HG03469 (cell line): Measurements from ENCODE around the gene ASTL.
"Not testable (repeated sequence)": the region's sequence is repeated elsewhere in the genome, so short reads cannot be mapped to it uniquely, and the experiment has no call there.

Source experiments
- ATAC-seq: cut with Tn5 transposase; IDR thresholded peaks from one replicate; pipeline ENCODE4 v1.9.1; 2021; ENCODE audit warnings: mild to moderate bottlenecking, moderate library complexity, moderate number of reproducible peaks; ENCODE audit not compliant: unreplicated experiment

Gene ASTL

DNA sequence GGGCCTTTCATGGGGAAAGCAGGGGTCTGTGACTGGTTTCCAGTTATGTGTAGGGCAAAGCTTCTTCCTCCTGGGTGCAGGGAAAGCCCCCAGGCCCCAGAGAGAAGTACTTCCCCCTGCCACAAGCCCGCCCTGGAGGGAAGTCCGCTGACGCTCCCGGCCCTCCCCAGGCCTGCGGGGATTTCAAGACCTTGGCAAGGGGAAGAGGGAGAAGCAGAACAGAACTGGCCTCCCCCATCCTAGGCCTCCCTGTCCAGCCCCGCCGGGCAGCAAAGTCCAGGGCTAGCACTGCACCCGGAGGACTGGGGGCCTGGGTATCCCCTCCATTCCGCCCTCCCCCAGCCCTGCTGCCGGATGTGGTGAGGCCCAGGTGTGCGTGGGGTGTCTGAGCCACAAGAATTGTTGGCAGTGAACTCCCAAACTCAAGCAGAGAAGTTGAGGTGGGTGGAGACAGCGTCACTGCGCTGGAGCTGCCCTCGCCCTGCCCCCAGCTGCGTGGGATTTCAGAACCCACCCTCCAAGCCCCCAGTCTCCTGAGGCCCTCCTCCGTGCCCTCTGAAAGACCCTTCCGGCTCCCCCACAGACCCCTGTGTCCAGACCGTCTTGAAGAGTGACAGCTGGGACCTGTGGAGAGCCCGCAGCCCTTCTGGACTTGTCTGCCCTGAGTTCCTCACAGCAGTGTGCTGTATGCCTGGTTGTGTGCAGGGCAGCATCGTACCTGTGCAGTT, 8.0 kb upstream of the ASTL start:
- no peak for ATAC-seq

DNA sequence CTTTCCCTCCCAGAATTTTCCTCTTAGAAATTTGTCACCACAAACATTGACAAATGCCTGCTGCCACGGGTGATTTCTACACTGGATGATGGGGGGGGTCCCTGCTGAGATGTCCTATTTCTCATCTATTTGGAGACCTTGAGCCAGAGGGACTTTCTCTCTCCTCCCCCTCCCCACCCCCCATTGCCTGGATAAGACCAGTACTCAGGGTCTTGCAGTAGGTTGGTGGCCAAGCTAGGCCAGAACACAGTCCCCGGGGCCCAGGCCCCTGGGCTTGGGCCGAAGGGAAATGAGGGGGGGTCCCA, 7.5 kb upstream of the ASTL start:
- no peak for ATAC-seq

DNA sequence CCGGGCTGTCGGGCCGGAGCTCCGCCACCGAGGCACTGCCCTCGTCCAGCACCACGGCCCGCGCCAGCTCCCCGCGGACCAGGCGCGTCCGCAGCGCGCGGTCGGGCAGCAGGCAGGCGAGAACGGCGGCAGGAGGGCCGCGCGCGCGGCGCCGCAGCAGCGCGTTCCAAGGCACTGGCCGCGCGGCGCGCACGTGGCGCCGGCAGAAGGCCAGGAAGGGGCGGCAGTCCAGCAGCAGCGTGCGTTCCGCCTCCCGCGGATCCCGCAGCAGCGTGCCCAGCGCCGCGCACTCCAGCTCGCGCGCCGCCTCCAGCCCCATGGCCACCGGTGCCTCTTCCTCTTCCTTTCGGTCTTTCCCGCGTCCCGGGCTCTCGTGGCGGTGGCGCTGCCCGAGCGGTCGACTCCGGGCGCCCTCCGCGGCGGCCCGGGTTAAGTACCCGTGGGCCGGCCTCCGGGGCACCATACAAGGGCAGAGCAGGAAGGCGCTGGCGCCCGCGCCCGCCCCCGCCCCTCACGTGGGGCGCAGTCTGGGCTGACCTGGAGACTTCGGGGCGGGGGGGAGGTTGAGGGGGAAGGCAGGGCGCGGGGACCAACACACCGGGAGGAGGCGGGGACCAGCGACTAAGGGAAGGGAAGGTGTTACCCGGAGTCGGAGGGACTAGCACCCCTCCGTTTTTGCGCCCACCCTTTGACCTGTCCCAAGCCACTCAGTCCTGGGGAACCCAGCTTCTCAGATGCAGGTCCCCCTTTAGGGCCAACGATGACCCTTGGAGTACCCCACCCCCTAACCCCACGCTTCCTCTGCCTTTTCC, 6.9 kb upstream of the ASTL start, which contains the start of gene DUSP2:
TSS of gene DUSP2 (minus strand) at position 405 of the 812 bp plus-strand sequence. CDS start at position 319, 86 bp downstream.
- peak; percentile 34 for ATAC-seq

DNA sequence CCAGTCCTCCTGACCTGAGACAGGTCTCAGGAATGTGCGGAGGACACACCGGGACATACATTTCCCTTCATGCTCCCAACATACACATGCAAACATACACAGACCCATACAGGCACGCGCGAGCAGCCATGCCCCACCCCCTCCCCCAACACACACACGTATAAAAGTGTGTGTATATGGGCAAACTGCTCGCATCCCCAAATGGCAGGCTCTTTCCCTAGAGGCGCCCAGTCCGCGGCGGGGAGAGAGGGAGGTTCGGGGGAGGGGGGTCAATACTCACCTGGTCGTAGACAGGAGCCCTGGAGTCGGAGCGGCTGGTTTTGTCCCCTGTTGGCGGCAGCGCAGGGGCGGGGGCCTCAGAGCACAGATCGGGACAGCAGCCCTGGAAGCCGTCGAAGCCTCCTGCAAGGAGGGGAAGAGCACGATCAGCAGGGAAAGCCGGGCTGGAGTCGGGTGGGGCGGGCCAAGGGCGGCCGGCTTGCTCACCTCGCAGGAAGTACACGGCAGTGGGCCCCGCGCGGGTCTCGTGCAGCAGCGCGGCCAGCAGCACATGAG, 6.3 kb upstream of the ASTL start:
- ATAC-seq = no peak

DNA sequence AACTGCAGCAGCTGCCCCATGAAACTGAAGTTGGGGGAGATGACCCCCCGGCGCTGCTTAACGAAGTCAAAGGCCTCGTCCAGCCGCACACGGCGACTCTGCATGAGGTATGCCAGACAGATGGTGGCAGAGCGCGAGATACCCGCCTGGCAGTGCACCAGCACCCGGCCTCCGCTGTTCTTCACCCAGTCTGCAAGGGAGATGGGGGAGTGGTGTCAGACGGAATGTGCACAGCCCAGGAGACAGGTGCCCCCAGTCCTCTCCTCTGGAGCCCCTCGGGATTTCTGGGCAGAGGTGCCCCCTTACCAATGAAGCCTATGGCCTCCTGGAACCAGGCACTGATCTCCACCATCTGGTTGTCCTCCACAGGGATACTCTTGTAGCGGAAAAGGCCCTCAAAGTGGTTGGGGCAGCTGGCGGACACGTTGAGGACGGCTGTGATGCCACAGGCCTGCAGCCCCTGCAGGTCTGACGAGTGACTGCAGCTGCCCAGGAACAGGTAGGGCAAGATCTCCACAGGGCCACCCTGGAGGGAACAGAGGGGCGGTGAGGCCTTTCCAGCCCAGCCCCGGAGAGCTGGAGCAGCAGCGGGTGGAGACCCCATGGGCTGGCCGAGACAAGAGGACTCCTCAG, 5.7 kb upstream of the ASTL start:
- no peak for ATAC-seq

DNA sequence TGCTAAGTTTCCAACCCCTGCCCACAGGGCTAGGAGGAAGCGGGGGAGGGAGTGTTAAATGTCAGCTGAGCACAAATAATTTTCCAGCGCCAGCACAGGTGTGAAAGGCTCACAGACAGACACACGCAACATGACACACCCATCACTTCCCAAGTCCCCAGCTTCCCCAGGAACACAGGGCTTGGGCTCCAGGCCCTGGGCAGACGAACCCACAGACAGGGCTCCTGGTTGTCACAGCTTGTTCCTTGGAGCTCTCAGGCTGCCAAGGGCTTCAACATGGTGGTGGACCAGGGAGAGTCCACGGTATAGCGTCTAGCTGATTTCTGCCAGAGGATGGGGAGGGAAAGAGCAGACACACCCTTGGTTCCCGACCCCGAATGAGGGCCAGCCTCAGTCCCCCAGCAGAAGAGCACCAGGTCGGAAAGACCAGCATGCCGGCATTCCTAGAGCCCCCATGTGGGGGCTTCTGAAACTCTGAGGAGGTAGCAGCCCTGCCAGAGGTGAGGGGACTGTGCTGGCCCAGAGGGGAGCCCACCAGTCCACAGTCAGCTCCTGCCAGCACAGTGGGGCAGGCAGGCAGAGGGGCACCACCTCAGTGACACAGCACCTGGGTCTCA, 5.0 kb upstream of the ASTL start:
- ATAC-seq = no peak

DNA sequence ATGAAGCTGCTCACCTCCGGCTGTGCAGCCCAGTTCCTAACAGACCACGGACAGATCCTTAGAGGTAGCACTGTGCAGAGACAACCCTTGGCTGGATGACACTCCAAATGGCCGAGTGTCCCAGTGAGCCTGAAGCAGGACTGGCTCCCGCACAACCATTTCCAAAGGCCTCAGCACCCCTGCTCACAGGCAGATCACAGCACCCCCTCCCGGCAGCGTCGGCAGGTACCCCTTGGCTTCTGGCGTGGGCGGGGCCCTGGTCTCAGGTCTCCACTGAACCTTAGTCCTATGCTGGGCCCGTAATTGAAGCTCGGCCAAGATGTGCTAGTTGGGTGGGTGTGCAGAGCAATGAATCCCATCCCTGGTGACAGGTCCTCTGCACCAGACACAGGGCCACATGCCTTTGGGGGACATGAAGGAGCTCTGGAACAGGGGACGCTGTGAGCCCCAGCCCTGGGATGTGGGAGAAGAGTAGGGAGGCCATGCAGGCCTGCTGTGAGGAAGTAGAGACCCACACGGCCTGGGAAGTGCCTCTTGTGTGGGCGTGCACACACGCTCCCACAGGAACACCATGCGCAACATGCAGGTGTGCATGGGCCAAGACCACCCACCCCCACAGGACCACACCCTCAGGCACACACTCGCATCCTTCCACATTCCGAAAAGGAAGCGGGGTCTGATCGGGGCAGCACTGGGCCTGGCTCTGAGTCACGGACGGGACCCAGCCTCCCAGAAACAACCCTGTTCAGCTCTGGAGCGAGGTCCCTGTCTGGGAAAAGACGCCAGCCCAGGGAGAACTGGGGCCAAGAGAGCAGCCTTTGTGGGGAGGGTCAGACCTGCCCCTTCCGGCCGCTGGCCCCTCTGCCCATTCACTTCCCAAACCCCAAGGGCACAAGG, 4.2 kb upstream of the ASTL start:
- no peak for ATAC-seq

DNA sequence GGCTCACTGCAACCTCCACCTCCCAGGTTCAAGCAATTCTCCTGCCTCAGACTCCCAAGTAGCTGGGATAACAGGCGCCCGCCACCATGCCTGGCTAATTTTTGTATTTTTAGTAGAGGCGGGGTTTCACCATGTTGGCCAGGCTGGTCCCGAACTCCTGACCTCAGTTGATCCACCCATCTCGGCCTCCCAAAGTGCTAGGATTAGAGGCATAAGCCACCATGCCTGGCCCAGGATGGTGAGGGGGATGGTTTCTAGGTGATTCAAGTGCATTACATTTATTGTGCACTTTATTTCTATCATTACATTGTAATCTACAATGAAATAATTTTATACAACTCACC, 3.3 kb upstream of the ASTL start:
- ATAC-seq = not testable (repeated sequence)

DNA sequence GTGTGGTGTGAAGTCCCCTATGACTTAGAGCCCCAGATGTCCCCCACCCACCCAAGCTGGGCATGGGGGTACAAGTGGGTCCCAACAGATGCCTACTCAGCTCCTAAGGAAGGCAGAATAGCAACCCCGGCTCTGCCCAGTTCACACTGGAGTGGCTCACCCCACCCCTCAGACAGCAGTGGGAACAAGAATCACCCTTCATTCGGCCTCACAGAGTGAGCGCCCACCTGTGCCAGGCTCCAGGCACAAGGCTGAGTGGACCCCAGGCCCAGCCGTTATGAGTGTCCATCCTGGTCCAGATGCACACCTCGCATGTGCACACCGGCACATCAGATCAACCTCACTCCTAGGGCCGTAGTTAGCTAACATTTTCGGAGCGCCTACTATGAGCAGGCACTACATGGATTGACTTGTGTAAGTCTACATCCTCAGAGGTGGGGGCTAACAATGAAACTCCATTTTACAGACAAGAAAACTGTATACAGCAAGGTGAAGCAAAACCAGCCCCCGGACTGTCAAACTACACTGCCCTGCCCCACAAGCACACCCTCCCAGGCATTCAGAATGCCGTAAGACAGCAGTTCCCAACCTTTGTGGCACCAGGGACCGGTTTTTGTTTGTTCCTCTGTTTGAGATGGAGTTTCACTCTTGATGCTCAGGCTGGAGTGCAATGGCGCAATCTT, 2.8 kb upstream of the ASTL start:
- no peak for ATAC-seq

DNA sequence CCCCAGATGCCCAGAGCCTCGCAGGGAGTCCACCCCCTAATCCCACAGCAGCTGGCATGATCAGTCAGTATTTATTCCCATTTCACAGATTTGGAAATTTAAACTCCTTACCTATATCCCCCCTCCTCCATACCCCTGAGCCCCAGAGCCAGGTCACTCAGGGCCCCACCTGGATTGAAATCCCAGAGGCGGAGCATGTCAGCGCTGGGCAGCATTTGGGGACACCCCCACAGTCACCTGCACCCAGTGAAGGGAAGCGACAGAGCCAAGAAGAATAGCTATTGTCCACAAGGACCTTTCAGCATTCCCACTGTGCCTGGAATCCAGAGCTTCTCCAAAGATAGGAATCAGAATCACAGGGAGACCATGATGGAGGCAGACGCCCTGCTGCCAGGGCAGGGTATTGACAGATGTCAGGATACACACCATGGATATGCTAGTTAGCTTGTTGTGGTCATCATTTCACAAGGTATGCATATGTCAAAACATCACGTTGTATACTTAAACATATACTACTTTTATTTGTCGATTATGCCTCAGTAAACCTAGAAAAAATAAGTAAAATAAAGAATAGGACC, 968 bp upstream of the ASTL start:
- no peak for ATAC-seq

DNA sequence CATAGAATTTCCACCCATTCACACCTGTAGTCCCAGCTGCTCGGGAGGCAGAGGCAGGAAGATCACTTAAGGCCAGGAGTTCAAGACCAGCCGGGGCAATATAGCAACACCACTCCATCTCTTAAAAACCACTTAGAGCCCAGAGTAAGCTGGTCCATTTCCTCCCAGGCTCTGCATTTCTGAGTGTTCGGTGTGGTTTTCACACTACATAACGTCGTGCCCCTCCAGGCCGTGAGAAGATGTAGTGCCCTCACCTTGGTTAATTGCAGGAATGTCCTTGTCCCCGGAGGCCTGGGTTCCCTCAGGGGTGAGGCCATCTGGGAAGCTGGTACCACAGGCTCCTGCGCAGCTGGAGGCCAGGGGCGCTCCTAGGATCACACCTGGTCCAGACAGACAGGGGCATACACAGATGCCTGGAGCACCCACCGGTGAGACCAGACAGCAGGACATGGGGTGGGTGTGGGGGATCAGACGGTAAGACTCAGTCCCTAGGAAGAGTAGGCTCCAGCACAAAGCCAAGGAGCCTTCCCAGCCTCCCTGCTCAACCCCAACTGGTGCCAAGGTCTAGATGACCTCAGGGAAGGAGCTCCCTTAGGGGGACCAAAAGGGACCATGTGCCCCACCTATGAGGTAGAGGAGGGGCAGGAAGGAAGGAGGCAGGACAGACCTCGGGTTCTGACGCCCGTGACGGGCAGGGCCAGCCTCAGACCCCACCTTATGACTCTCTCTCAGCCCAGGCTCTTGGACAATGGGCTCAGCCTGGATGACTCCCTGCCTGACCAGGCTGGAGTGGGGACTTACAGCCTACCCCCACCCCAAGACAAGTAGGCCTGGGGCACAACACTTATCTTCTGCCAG, 752 bp downstream of the ASTL start:
- ATAC-seq = no peak

DNA sequence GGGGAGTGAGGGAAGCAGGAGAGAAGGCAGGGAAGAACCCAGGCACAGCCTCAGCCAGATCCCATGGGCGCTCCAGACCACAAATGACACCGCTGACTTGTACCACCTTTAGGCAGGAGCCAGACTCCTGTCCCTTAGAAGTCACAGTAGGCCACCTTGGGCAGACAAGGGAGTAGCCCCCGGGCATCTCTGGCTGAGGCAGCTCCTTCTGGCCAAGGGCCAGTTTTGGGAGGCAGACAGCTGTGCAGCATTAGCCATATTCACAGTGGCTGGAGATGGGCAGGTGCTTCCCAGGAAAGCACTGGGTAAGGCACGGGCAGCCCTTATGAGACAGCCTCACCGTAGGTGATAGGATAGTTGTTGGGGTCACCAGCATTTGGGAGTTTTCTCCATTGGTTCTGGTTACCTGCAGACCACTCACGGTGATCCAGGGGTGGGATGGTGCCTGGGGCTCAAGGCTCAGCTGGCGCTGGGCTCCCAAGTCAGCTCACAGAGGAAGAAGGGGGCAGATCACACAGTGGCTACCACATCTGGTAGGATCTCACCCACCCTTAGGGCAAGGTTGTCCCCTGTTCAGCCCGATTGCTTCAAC, 2.1 kb downstream of the ASTL start:
- ATAC-seq = no peak

DNA sequence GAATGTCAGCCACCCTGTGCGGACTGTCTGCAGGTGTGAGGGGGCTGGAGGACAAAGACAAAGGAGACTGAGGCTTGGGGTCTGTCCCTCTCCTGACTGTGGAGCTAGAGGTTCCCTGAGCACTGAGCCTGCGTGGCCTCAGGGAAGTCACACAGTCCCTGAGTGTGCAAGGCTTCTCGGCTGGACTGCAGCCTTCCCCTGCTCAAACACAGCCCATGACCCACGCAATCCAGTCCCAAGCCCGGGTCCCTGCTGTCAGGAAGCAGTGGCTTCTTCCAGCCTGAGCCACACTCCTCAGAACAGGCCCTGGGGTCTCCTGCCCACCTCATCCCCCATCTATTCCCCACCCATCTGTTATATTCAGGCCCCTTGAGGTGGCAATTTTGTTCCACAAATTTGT, 2.7 kb downstream of the ASTL start:
- no peak for ATAC-seq

DNA sequence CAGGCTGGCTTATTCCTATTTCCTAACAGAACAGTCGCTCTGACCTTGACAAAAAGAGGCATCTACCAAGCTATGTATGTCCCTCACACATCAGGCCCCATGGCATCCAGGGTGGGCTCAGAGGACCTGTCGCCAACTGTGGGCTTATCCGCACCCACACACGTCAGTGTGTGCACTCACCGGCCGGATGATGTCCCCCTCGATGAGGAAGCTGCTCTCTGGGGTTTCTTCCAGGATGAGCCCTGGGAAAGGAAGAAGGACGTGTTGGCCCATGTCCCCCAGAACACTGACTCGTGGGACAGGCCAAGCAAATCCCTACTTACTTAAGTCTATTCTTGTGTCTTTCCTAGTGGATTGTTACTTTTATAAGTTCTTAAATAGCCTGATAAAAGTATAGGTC, 3.1 kb downstream of the ASTL start:
- ATAC-seq = no peak

DNA sequence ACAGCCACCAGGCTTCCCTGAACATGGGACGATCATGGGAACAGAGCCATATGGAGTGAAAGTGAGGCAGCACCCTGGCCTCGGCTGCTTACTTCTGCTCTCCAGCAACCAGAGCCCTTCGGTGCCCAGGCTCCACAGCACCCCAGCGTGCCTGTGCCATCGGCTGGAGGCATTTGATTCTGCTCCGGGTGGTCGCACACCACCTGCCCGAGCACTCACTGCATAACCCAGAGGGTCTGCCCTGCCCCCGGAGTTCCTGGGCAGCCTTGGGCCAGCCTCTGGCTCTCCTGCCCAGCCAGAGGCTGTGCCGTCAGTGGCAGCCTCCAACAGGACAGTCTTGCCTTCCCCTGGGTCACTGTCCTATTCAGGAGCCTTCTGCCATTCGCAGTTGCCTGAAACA, 3.9 kb downstream of the ASTL start:
- ATAC-seq = no peak

DNA sequence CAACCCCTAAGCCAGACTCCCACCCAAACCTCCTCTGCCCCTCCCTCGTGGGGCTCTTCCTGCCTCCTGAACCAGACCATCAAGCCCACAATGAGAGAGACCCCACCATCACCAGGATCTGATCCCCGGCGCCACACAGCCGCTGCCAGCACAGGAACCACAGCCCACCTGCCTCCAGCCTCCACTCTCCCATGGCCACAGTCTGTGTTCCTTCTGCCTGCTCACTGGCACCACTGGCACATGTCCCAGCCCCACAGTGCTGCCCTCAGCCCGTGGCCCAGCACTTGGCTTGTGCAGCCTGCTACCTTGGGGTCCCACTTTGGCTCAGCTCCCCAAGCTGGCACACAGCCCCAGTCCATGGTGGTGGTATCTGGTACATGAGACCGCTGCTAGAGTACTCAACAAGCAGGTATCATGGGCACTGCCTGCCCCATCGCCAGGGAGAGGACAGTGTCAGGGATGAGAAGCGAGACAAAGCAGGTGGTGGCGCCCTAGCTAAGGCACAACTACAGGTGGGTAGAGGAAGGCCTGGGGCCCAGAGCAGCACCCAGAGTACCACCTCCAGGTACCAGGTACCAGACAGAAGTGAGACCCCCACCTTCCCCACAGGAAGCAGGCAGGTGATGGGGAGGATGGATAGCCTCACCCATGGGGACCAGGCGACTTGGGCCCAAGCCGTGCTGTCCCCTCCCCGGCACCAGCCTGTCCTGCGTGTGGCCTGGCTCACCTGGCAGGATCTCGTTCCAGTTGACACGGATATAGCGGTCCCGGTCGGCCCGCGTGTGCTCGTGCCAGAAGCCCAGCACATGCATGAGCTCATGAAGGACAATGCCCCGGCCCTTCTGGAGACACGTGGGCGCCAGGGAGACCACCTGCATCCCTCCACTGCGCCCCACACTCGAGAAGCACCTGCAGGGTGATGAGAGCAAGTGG, 6.2 kb downstream of the ASTL start:
- ATAC-seq = no peak
